HG03378 (cell line): ENCODE measurements around the gene BRF1.

ENCODE experiments used
- ATAC-seq: cut with Tn5 transposase; IDR thresholded peaks from one replicate; pipeline ENCODE4 v1.9.1; 2021; ENCODE audit warnings: mild to moderate bottlenecking, moderate library complexity; ENCODE audit not compliant: unreplicated experiment

BRF1 gene

DNA sequence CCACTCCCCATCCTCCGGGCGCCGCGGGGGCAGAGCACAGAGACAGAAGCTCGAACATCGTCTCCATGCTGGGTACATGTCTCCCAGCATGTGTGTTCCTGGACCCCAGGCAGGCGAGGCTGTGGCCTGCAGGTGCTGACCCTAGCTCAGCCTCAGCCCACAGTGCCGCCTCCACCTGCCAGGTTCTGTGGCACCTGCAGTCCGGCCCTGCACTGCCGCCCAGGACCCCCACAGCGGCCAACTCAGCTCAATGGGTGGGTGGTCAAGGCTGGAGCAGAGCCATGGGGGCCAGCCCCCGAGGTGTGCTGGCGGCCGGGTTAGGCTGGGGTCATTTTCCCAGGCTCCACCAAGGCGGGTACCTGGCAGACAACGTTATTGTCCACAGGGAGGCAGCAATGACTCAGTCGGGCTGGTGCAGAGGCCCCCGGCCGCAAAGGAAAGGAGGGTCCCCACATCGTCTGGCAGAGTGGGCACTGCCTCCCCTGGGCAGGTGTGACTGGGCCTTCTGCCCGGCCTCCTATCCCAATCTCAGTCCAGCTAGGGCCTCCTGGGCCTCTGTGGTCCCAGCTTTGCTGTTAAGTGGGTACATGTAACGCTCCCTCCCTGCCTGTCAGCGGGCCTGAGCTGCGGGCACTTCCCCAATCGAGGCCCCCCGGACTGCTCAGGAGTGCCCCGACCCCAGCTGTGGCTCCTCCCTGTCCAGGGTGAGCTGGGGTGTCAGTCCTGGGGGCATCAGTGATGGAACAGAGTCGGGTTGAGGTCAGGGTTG is 99.5 kb downstream of the BRF1 start:
- no peak for ATAC-seq

DNA sequence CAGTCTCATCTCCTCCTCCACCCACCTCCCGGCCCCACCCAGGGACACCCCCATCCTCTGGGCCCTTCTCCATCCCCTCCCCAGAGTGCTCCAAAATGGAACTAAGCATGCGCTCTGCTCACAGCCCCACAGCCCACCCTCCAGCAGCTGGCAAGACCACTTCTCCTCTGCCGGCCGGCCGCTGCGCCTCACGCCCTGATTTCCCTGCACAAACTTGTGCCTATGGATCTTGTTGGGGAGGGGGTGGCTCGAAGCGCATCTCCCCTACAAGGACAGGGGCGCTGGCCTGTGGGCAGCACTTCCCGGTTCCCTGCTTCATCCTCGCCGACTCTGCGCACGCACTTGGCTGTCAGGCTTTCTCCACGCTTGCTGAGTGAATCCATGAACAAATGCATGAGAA is 100.2 kb downstream of the BRF1 start:
- ATAC-seq = no peak

DNA sequence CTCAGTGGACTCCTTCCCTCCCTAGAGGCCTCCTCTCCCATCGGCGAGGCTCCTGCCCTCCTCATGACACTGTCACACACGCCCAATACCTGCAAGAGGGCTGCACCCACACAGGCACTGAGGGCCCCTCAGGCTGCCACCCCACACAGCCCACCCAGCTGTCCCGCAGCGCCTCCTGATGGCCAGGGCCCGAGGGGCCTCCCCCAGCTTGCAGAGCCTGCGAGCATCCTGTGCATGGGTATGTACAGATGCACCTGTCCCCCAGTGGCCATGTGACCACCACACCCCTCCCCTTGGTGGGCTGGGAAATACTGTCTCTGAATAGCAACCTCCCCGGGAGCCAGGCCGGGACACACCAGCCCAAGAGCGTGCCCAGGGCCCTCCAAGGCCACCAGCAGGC is 100.7 kb downstream of the BRF1 start:
- ATAC-seq = no peak

DNA sequence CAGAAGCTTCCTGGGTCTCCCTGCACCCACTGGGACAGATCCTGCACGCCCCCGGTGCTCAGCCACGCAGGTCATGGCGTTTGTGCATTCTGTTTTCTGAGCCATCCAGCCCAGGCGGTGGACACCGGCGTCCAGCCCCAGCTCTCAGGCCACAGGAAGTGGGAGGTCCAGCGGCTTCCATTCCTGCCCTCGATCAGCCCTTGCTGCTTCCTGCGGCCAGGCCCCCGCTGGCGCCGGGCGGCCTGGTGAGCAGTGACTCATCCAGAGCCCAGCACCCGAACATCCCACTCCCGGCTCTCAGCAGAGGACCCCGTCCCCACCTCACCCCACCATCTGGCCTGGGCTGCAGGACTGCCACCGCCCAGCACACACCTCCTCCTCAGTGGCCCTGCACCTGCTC is 101.7 kb downstream of the BRF1 start:
- ATAC-seq = no peak

DNA sequence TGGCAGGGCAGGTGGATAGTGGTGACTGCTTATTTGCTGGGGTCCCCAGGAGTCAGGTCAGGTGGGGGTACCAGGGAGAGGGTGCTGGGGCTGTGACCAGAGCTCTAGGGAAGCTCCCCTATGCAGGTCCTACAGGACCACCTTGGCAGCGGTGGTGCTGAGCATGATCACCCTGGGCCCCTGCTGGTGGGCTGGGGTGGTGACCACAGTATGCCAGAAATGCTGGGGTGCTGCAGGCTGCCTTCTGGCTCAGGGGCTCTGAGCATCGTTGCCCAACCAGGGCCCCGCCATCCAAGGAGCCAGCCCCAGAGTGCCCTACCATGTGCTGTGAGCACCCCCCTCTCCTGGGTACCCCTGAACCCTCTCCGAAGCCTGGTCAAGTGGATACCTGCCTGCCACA is 102.2 kb downstream of the BRF1 start:
- no peak for ATAC-seq

DNA sequence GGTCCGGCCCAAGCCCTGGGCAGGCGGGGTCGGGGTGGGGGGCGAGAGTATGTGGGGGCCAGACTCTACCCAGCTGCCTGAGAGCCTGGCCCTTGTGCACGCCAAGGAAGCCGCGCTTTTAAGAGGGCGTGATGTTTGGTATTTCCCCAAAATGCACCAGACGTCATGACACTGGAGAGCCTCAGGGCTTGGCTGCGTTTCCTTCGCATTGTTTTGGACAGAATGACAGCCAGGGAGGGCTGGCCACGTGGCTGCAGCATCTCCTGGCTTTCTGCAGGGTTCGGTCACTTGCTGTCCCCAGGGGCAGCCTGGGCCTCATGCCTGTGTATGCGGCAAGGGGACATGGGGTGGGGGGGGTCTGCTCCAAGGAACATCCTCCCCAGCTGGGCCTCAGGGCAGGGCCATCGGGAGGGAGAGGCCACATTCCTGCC is 103.6 kb downstream of the BRF1 start:
- no peak for ATAC-seq

DNA sequence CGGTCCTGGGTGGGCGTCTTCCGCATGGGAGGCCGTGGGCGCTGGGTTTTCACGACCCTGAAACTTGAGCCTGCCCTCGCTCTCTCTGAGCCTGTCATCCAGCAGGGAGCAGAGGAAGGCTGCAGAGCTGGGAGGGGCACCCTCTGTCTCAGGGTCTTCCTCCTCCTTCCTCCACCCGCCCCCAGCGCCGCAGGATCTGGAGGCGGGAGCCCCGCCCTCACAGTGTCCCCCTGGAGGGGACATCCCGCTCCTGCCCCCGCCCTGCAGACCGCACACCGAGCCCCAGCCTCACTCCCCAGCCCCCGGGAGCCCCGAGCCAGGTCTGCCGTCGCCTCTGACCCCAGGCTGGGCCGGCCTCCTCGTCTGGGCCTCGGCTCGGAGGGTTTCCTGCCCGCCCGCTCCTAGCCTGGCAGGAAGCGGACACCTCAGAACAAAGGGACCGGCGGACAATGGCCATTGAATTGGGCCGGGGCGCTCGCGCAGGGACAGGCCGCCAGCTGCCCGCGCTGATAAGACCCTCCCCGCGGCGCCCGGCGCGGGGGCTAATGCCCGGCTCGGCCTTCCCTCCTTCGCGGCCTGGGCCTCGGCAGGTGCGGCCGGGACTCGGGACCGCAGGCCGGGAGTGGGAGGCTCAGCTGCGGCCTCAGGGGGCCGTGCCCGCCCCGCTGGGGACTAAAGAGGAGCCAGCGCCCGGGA is 104.4 kb downstream of the BRF1 start:
- no peak for ATAC-seq

DNA sequence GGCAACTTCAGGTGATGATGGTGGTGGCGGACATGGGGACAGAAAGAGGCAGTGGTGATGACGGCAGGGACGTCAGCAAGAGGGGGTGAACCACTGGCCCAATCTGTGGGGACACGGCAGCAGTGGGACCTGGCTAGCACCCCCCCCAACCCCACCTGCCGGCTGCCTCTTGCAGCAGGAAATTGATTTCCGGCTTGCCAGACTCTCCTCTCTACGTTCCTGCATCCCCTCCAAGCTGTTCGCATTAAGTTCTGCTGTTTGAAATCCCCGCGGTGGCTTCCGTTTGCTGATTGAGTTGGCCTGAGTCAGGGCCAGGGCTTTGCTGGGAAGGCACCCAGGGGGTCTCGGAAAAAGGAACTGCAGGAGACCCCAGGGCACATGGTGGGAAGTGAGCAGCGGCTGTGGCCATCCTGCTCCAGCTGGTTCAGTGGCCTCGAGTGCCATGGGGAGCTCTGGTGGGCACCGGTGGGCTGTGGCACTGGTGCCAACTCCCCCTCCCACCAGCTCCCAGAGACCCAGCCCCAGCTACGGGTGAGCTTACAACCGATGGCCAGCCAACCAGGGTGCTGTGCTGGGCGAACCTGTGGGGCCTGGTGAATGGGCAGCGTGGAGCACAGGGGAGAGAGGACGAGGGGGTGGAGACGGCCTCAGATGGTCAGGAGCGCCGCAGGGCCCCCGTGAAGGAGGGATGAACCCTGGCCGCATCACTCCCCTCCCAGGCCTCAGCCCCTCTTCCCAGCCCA is 105.1 kb downstream of the BRF1 start:
- no peak for ATAC-seq

DNA sequence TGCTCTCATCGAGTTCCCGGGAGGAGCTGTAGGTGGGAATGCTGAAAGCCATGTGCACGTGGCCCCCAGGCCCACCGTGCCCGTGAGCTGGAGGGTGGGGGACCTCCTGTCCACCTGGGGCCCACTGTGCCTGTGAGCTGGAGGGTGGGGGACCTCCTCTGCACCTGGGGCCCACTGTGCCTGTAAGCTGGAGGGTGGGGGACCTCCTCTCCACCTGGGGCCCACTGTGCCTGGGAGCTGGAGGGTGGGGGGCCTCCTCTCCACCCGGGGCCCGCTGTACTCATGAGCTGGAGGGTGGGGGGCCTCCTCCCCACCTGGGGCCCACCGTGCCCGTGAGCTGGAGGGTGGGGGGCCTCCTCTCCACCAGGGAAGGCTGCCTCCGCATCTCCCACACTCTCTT is 105.8 kb downstream of the BRF1 start:
- ATAC-seq = no peak

DNA sequence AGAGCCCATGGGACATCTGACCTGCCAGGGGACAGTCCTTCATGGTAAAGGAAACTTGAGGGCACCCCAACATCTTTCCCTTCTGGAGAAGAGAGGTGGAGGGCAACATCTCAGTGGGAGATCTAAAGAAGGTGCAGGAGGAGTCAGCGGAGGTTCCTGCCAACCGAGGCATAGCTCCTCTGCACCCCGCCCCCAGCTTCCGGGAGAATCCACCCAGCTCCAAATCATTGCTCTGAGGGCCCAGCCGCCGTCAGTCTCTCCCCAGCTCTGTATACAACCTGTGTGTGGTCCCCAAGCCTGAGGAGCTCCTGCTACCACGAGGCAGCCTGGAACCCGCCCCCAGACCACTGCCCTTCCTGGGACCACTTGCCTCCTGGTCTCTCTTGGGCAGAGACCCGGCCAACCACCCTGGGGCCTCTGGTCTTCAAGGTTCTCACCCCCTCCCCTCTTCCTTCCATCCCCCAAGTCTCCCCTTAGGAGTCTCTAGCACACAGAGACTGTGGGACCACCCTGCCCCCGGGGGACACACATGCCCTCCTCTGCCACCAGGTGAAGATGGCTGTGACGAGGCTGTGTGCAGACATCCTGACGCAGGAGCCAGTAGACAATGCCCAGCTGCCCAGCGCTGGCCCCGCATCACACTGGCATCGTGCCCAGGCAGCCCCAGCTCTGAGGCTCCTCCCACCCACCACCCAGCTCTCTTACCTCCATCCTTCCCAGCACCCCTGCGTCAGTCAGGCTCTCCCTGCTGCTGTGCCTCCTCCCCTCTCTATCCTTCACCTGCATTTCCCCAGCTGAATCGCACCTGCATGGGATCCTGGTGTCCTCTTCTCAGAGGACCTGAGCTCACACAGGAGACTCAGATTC is 106.7 kb downstream of the BRF1 start:
- no peak for ATAC-seq

DNA sequence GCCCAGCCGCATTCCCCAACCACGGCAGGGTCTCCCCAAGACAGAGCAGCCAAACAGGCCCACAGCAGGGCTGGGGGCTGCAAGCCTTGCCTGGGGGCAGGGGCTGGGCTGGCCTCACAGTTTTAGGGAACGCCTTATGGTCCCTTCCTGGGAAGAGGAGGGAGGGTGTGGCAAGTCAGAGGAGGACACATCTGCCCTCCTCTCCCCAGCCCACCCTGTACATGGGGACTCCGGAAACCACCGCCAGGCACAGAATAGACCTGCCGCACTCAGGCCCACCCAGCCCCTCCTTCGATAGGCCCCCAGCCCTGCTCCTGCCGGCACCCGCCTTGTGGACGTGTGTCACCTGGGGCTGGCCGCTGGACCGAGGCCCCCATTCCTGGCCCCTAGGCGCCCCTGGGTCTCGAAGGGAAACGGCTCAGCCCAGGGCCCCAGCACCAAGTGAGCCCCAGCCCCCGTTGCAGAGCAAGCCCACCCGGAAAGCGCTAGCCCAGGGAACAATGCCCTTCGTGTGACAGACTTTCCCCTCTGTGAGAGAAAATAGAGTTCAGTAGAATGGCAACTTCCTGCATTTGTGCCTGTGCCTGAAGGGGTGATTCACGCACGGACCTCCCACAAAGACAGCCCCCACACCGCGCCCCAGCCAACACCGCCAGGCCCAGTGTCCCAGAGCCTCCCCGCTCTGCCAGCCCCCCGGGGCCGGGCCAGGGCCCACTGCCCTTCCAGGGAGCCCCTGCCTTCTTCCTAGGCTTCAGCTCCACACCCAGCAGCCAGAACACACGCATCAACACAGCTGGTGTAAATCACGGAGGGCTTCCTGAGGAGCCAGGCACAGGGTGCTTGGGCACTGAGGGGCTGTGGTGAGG is 107.7 kb downstream of the BRF1 start:
- ATAC-seq = no peak

DNA sequence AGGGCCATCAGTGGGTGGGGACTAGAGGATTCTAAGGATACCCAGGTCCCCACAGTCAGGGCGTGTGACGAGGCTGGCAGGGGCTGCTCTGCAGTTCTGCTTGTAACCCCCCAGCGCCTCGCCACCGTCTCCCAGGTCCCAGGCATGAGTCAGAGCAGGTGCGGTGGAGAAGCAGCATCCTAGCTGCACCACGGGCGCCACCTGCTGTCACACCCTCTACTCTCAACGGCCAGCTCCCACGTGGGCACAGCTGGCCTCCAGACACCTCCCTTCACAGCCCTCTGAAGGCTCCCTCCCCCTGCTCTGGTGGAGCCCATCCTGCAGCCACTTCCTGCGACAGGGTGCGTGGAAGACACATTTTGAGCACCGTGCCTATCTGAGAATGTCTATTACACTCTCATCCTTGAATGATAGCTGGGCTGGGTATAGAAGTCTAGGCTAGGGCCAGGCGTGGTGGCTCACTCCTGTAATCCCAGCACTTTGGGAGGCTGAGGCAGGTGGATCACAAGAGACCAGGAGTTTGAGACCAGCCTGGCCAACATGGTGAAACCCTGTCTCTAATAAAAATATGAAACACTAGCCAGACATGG is 112.8 kb downstream of the BRF1 start:
- ATAC-seq = no peak

DNA sequence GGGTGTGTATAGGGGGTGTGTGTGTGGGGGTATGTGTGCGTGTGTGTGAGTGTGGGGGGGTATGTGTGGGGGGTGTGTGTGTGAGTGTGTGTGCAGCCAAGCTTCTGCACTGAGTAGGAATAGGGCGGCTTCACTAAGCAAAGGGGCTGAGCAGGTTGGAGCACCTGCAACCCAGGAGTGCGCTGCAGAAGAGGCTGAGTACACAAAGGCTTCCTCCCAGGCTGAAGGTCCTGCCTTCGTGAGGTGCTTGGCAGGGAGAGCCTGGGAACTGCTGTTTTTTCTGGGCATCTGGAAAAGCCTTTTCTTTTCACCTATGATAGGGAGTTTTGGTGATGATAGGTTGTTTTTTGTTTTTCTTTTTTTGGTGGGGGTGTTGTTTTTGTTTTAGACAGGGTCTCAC is 113.7 kb downstream of the BRF1 start:
- no peak for ATAC-seq

DNA sequence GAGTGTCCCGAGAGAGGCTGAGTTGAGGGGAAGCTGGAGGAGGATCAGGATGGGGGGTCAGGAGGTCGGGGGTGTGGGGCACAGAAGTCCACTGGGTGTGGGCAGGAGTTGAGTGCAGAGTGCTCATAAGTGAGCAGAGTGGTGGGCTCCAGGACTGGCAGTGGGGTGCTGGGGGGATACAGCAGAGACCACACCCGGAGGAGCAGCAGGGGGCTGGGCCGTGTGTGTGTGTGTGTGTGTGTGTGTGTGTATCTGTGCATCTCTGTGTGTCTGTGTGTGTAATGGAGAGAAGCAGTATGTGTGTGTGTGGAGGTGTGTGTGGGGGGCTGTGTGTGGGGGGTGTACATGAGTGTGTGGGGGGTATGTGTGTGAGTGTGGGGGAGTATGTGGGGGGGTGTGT is 114.8 kb downstream of the BRF1 start:
- no peak for ATAC-seq

DNA sequence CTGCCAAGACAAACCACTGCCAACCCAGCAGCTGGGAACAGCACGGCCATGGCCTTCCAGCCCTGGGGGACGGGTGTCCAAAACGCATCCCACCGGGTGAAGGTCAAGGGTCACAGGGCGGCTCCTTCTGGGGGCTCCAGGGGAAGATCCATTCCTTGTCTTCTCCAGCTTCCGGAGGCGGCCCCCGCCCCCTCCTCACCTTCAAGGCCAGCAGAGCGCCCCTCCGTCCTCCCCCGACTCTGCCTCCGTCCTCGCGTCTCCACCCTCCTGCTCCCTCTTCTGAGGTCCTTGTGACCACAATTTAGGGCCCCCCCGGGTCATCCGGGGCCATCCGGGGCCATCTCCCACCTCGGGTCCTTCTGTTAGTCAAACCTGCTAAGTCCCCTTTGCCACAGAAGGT is 115.8 kb downstream of the BRF1 start:
- no peak for ATAC-seq

DNA sequence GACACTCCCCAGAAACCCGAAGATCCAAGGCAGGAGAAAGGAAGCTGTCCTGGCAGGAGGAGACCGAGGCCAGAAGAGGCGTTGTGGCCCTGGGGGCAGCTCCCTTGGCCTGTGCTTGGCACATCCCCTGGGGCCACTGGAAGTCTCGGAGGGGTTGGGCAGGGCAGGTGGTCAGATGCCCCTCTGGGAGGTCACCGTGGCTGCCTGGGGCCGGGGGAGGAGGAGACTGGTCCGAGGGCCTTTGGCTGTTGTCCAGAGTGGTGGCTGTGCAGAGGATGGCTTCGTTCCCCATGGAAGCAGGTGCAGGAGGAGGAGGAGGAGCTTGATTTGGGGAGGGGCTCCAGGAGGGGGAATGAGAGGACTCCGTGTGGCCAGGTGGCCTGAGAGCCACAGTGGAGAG is 116.3 kb downstream of the BRF1 start:
- no peak for ATAC-seq

DNA sequence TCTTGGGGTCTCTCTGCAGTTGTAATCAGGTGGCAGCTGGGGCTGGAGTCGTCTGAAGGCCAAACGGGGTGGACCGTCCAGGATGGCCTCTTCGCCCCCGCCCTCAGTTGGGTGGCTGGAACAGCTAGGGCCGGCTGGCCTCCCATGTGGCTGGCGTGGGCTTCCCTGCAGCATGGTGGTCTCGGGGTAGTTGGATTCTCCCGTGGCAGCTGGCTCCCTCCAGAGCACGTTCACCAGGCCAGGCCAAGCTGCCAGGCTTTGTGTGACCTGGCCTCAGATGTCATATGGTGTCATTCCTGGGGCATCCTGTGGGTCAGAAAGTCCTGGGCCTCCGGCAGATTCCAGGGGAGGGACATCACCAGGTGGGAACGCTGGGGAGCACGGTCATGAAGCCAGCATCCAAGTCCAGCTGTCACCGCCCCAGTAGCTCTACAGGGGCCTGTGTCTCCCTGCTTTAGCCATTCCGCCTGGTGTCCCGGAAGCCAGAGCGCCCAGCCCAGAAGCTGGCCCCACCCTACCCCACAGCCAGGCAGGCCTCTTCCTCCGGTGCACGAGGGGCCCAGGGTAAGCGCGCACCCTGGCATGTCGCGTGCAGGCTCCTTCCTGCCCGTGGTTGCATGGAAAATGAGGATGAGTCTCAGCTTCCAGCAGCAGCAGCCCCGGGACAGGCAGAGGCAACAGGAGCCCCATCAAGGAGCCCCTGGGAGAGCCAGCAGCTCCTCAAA is 118.3 kb downstream of the BRF1 start:
- ATAC-seq = no peak

DNA sequence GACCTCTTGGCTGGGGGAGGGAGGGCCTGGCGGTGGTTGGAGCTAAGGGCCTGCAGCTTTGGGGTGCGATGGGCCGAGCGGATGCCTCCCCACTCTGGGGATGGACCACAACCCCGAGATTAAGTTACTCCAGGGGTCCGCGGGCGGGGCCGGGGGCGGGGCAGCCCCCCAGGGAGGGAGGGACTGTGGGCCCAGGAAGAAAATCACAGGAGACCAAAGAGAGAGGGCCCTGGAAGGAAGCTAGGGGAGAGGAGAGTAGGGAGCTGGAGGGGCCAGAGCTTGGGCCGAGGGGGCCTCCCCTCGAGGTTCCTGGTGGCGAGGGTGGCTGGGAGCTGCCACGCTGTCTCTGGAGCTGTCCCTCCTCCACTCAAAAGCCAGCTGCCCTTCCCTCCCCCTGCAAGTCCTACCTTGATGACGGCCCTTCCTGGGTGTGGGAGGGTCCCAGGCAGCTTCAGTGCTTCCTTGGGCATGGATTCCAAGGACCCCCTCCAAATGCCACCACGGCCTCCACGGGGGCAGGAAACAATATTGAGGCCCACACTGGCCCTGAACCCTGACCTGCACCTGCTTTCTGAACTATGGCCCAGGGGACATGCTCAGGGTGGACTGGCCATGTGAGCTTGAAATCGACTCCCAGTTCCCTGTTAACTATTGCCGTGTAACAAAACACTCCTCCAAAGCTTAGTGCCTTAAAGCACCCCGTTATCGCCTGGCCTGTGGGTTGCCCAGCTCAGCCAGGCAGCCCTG is 119.1 kb downstream of the BRF1 start:
- ATAC-seq = no peak
